Nephron progenitor cell (in vitro differentiated cells): ENCODE data around the gene KIF1A.

Experiments used
- DNase-seq: peaks from one replicate; pipeline ENCODE4 v3.0.0; 2021
- H3K27ac Mint-ChIP-seq: 2 replicates; pipeline ENCODE4 v1.8.0; 2021; ENCODE audit warnings: mild to moderate bottlenecking, moderate library complexity, mixed read lengths
- H3K27me3 Mint-ChIP-seq: 2 replicates; pipeline ENCODE4 v1.8.0; 2021; ENCODE audit warnings: mild to moderate bottlenecking, low read depth, mixed read lengths; ENCODE audit not compliant: poor library complexity
- H3K36me3 Mint-ChIP-seq: 2 replicates; pipeline ENCODE4 v1.8.0; 2021; ENCODE audit warnings: low read depth, mixed read lengths
- H3K4me1 Mint-ChIP-seq: 2 replicates; pipeline ENCODE4 v1.8.0; 2021; ENCODE audit warnings: mixed read lengths
- H3K4me3 Mint-ChIP-seq: 2 replicates; pipeline ENCODE4 v1.8.0; 2021; ENCODE audit warnings: mild to moderate bottlenecking, moderate library complexity, mixed read lengths
- H3K9me3 Mint-ChIP-seq: 2 replicates; pipeline ENCODE4 v1.8.0; 2021; ENCODE audit warnings: mild to moderate bottlenecking, moderate library complexity, mixed read lengths
- CTCF ChIP-seq: fragments of 200-600 bp; sonication (generic); IDR thresholded peaks from 2 replicates; pipeline ENCODE4 v1.5.0; 2021; ENCODE audit warnings: antibody characterized with exemption

KIF1A gene

DNA sequence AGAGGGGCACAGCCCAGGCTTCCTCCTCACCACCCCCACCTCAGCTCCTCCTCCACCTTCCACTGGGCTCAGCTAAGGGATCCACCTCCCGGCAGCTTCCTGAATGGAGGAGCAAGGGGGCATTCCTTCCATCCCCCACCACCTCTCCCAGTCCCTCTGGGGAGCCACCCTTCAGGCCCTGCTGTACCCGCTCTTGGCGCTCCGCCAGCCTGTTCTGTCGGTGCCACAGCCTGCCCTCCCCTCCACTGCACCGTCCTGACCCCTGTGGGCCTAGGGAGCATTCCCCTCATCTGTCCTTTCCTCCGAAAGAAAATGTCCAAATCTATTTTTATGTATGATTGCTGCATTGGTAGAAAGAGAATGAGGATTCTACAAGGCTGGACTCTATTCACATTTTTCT is 59.9 kb downstream of the KIF1A start:
- no peak overlapping the region for H3K4me3 Mint-ChIP-seq

GRCh38 chr2:240759459-240759858 is 60.6 kb downstream of the KIF1A start:
- Mint-ChIP-seq H3K4me1 (peaks cover 77% of the 10 kb centered on the region), H3K4me3 (peak overlapping the region; percentile 22), H3K9me3 (no peaks in the 10 kb centered on the region), H3K36me3 (no peaks in the 10 kb centered on the region), H3K27ac (peak overlapping the region; percentile 87), H3K27me3 (peaks cover 4% of the 10 kb centered on the region)
- no peak for TF ChIP-seq CTCF
- DNase-seq: no peak

More for the DNA sequence above, 59.9 kb downstream of the KIF1A start:
- no peaks in the 10 kb centered on the region for H3K36me3 Mint-ChIP-seq
- no peak for TF ChIP-seq CTCF
- no peaks in the 10 kb centered on the region for H3K9me3 Mint-ChIP-seq
- H3K27me3 Mint-ChIP-seq: peaks cover 4% of the 10 kb centered on the region
- H3K4me1 Mint-ChIP-seq: peaks cover 74% of the 10 kb centered on the region
- peak overlapping the region; percentile 71 for H3K27ac Mint-ChIP-seq
- no peak for DNase-seq

GRCh38 chr2:240757086-240757614 is 62.9 kb downstream of the KIF1A start:
- Mint-ChIP-seq H3K9me3 (no peaks in the 10 kb centered on the region), H3K36me3 (no peaks in the 10 kb centered on the region), H3K4me3 (peak overlapping the region; percentile 36), H3K27me3 (peaks cover 4% of the 10 kb centered on the region), H3K4me1 (peaks cover 64% of the 10 kb centered on the region), H3K27ac (peak overlapping the region; percentile 61)
- no peak for TF ChIP-seq CTCF
- no peak for DNase-seq

- no peaks in the 10 kb centered on the region for H3K9me3 Mint-ChIP-seq
- H3K4me3 Mint-ChIP-seq: no peak overlapping the region
- H3K27ac Mint-ChIP-seq: no peak overlapping the region
- no peaks in the 10 kb centered on the region for H3K36me3 Mint-ChIP-seq
- TF ChIP-seq CTCF: no peak
- peaks cover 8% of the 10 kb centered on the region for H3K27me3 Mint-ChIP-seq
- H3K4me1 Mint-ChIP-seq: peaks cover 44% of the 10 kb centered on the region
- no peak for DNase-seq
Measured at GRCh38 chr2:240752209-240752608, 67.8 kb downstream of the KIF1A start.

GRCh38 chr2:240750409-240750808 is 69.6 kb downstream of the KIF1A start:
- H3K4me1 Mint-ChIP-seq: peaks cover 32% of the 10 kb centered on the region
- no peaks in the 10 kb centered on the region for H3K36me3 Mint-ChIP-seq
- H3K4me3 Mint-ChIP-seq: no peak overlapping the region
- no peak for DNase-seq
- no peak for TF ChIP-seq CTCF
- no peaks in the 10 kb centered on the region for H3K9me3 Mint-ChIP-seq
- peak overlapping the region; percentile 80 for H3K27ac Mint-ChIP-seq
- H3K27me3 Mint-ChIP-seq: peaks cover 8% of the 10 kb centered on the region

- Mint-ChIP-seq H3K36me3 (no peaks in the 10 kb centered on the region), H3K4me1 (peaks cover 34% of the 10 kb centered on the region), H3K27me3 (peaks cover 8% of the 10 kb centered on the region), H3K27ac (peak overlapping the region; percentile 66), H3K9me3 (no peaks in the 10 kb centered on the region), H3K4me3 (no peak overlapping the region)
- no peak for TF ChIP-seq CTCF
- DNase-seq: no peak
Measured at GRCh38 chr2:240749516-240749915, 70.5 kb downstream of the KIF1A start.
